Cardiac fibroblast (primary cell): Measurements from ENCODE around the gene REP15.

ENCODE experiments used
- DNase-seq, 2 donors: peaks; one replicate each; pipeline versions ENCODE4 v3.0.0 to v3.0.0-alpha.2; 2010; ENCODE audit warnings: low read depth in 2 of 2
- H3K4me3 ChIP-seq, 2 donors: replicated peaks in 1 of 2; 1 replicate in 1 of 2; 2 replicates in 1 of 2; pipeline ENCODE4 v1.5.1; 2011; ENCODE audit warnings: low read depth in 2 of 2, low read length in 2 of 2, mild to moderate bottlenecking in 2 of 2, moderate library complexity in 1 of 2
- CTCF ChIP-seq: IDR thresholded peaks from one replicate; pipeline ENCODE4 v1.5.1; 2011; ENCODE audit warnings: low read depth, mild to moderate bottlenecking, low read length, inconsistent platforms

The REP15 gene

DNA sequence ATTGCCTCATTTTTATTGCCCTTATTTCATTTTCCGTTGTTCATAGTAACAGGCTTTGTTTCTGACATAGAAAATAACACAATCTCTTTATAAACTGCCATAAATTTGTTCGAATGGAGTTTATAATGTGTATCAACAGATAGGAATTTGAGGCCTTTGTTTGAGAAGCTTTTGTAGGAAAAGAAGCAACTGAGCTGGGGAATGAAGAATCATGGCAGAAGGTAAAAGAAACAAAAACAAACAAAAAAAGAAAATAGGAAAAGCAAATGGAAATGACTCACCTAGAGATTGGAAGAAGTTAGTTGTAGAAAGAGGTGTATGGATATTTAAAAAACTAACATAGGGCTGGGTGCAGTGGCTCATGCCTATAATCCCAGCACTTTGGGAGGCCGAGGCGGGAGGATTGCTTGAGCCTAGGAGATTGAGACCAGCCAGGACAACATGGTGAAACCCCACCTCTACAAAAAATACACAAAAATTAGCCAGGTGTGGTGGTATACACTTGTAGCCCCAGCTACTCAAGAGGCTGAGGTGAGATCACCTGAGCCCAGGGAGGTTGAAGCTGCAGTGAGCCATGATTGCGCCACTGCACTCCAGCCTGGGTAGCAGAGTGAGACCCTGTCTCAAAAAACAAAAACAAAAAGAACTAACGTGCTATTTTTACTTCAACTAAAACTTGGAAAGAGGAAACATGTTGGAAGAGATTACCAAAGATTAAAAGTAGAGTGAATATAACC lies 523 bp upstream of the REP15 start:
- H3K4me3 ChIP-seq, result no peak overlapping the region
- TF ChIP-seq CTCF, result no peak
- DNase-seq, result peak in 1 of 2 donors; percentile 21

DNA sequence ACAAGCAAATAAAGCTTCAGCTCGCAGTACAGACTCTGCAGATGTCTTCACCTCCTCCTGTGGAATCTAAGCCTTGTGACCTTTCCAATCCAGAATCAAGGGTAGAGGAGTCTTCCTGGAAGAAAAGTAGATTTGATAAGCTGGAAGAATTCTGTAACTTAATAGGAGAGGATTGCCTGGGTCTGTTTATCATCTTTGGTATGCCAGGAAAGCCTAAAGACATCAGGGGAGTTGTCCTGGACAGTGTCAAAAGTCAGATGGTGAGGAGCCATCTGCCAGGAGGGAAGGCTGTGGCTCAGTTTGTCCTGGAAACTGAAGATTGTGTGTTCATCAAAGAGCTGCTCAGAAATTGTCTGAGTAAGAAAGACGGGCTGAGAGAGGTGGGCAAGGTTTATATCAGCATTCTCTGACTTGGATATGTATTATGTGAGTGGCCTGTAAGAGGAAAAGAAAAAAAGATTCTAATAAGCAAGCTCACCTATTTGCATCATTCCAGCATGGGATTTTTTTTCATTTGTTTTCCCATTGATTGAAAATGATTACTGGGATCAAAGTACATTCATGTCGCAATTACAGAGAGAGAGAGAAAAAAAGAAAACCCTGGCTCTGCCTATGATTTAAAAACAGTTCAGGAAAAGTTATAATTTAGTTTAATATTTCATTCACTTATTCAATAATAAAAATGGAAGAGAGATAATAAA lies 767 bp downstream of the REP15 start:
- no peak for TF ChIP-seq CTCF
- H3K4me3 ChIP-seq, result no peak overlapping the region
- DNase-seq, result no peak

DNA sequence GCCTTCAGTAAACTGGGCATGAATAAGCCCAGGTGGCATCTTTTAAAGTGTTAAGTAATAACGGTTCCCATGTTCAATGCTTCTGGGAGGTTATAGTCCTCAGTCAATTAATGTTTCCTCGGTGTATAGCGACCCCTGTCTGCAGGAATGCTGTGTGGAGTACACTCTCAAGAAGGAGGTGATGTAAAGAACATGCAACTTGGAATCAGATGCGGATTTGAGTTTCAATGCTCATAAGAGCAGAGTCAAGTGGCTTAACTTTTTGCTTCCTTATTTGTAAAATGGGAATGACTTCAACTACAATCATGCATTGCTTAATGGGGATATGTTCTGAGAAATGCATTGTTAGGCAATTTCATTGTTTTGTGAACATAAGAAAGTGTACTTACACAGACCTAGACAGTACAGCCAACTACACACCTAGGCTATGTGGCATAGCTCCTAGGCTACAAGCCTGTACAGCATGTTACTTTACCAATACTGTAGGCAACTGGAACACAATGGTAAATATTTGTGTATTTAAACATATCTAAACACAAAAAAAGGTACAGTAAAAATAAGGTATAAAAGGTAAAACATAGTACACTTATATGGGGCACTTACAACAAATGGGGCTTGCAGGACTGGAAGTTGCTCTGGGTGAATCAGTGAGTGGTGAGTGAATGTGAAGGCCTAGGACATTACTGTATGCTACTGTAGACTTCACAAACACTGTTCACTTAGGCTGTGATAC lies 7.6 kb downstream of the REP15 start:
- peak; percentile 86 for TF ChIP-seq CTCF
- DNase-seq, result peak; percentile 91 to 96
- H3K4me3 ChIP-seq, result no peak overlapping the region

- no peak overlapping the region for H3K4me3 ChIP-seq
- TF ChIP-seq CTCF, result no peak
- DNase-seq, result no peak
Measured at GRCh38 chr12:27705263-27705662, 9.0 kb downstream of the REP15 start.

- no peak overlapping the region for H3K4me3 ChIP-seq
- DNase-seq, result no peak
- TF ChIP-seq CTCF, result no peak
Measured at GRCh38 chr12:27707216-27707615, 11.0 kb downstream of the REP15 start.

GRCh38 chr12:27709212-27709931 lies 13.1 kb downstream of the REP15 start:
- no peak overlapping the region for H3K4me3 ChIP-seq
- DNase-seq, result no peak
- no peak for TF ChIP-seq CTCF
